Endothelial cell of umbilical vein (primary cell): ENCODE results near the gene UBTD1. TPM values are rescaled to one million over a fixed set of nuclear protein-coding genes. Genes with fewer than 3 reads are reported as not detected.

Experiments used
- BruUV-seq: library from RNA; stranded (reverse); fragments of 400-500 nt; replicated peaks from 2 replicates; lab custom pipeline; 2021; lab: Mats Ljungman, UMichigan
- CTCF ChIA-PET: fragments of 300-600, 350-600 bp; sonication (Branson Sonifier 250); formaldehyde crosslinking; loops from one replicate; lab custom pipeline; 2021; ENCODE audit warnings: antibody characterized with exemption, inconsistent platforms; lab: Charles Lee
- POLR2A ChIA-PET: fragments of 300-600, 350-600 bp; sonication (Branson Sonifier 250); formaldehyde crosslinking; loops from one replicate; lab custom pipeline; 2021; ENCODE audit warnings: antibody characterized with exemption, inconsistent platforms; lab: Charles Lee
- DNase-seq: peaks from one replicate; pipeline ENCODE4 v3.0.0-alpha.2; 2011; ENCODE audit warnings: low read depth, low spot score
- FAIRE-seq: peaks from 2 replicates; lab custom pipeline; 2011; peaks lifted over from hg19 to GRCh38; lab: Jason Lieb, UNC
- H2AFZ ChIP-seq: 2 replicates; pipeline ENCODE4 v1.6.0; 2012; ENCODE audit warnings: low read depth, low read length, control low read depth, inconsistent platforms
- H3K27ac ChIP-seq: 2 replicates; pipeline ENCODE4 v1.5.1; 2011; ENCODE audit warnings: low read depth, mild to moderate bottlenecking, control low read depth, low read length, moderate library complexity; ENCODE audit not compliant: insufficient read depth
- H3K27me3 ChIP-seq, 2 experiments: 2 replicates each; pipeline versions ENCODE4 v1.6.0 to v1.6.1; 2011; ENCODE audit warnings: low read length in 2 of 2, mixed read lengths in 1 of 2; ENCODE audit not compliant: control insufficient read depth in 2 of 2, insufficient read depth in 2 of 2
- H3K36me3 ChIP-seq, 2 experiments: 2 replicates in 1 of 2; 3 replicates in 1 of 2; pipeline ENCODE4 v1.5.1; 2011; ENCODE audit warnings: low read length in 2 of 2, mild to moderate bottlenecking in 1 of 2, moderate library complexity in 1 of 2; ENCODE audit not compliant: control insufficient read depth in 2 of 2, insufficient read depth in 2 of 2; ENCODE audit errors: extremely low read depth in 1 of 2
- H3K4me1 ChIP-seq: 3 replicates; pipeline ENCODE4 v1.5.1; 2011; ENCODE audit warnings: mild to moderate bottlenecking, low read length; ENCODE audit not compliant: control insufficient read depth, insufficient read depth; ENCODE audit errors: extremely low read depth
- H3K4me2 ChIP-seq: 2 replicates; pipeline ENCODE4 v1.6.1; 2011; ENCODE audit warnings: low read length, control low read depth, mixed read lengths; ENCODE audit not compliant: insufficient read depth
- H3K4me3 ChIP-seq, 3 experiments: fragments of 200-600 bp in 1 of 3; sonication (generic), shearing (Covaris generic) in 1 of 3; replicated peaks in 1 of 3; 2 replicates each; pipeline ENCODE4 v1.5.1; 2011 to 2016; ENCODE audit warnings: control low read depth in 3 of 3, low read length in 3 of 3, mild to moderate bottlenecking in 2 of 3, inconsistent platforms in 1 of 3, low read depth in 1 of 3, moderate library complexity in 1 of 3; ENCODE audit not compliant: insufficient read depth in 1 of 3
- H3K79me2 ChIP-seq: 2 replicates; pipeline ENCODE4 v1.6.0; 2012; ENCODE audit warnings: low read length, inconsistent platforms; ENCODE audit not compliant: control insufficient read depth, insufficient read depth
- H3K9ac ChIP-seq: replicated peaks from 2 replicates; pipeline ENCODE3; 2011; ENCODE audit warnings: low read length, control low read depth; ENCODE audit not compliant: insufficient read depth; ENCODE audit errors: extremely low read depth
- H3K9me1 ChIP-seq: replicated peaks from 3 replicates; pipeline ENCODE4 v1.6.0; 2011; ENCODE audit warnings: mild to moderate bottlenecking, low read length; ENCODE audit not compliant: control insufficient read depth, insufficient read depth; ENCODE audit errors: extremely low read depth
- H3K9me3 ChIP-seq: replicated peaks from 2 replicates; pipeline ENCODE4 v1.5.1; 2012; ENCODE audit warnings: low read length, inconsistent platforms; ENCODE audit not compliant: control insufficient read depth, insufficient read depth
- H4K20me1 ChIP-seq: replicated peaks from 2 replicates; pipeline ENCODE3; 2011; ENCODE audit warnings: mild to moderate bottlenecking, low read length; ENCODE audit not compliant: control insufficient read depth, insufficient read depth; ENCODE audit errors: extremely low read depth
- EZH2 ChIP-seq: IDR thresholded peaks from 2 replicates; pipeline ENCODE4 v1.6.1; 2012; ENCODE audit warnings: borderline replicate concordance, low read depth, mild to moderate bottlenecking, moderate library complexity, low read length, inconsistent platforms; ENCODE audit not compliant: severe bottlenecking
- FOS ChIP-seq: IDR thresholded peaks from 2 replicates; pipeline ENCODE4 v1.6.1; 2011; ENCODE audit warnings: mild to moderate bottlenecking, low read length, moderate library complexity, borderline replicate concordance; ENCODE audit not compliant: insufficient read depth
- GATA2 ChIP-seq: IDR thresholded peaks from 2 replicates; pipeline ENCODE4 v1.7.0; 2011; ENCODE audit warnings: low read depth, mild to moderate bottlenecking, moderate library complexity, mixed read lengths, low read length; ENCODE audit not compliant: insufficient read length, insufficient read depth
- JUN ChIP-seq: IDR thresholded peaks from 2 replicates; pipeline ENCODE4 v1.6.1; 2011; ENCODE audit warnings: borderline replicate concordance, low read depth; ENCODE audit not compliant: insufficient read length, insufficient read depth
- MAX ChIP-seq: IDR thresholded peaks from 2 replicates; pipeline ENCODE4 v1.6.1; 2011; ENCODE audit not compliant: insufficient read depth, insufficient read length
- MYC ChIP-seq: IDR thresholded peaks from one replicate; pipeline ENCODE4 v1.6.1; 2011; ENCODE audit warnings: mild to moderate bottlenecking, low read depth, low read length
- POLR2A ChIP-seq: IDR thresholded peaks from 2 replicates; pipeline ENCODE4 v1.6.1; 2012; ENCODE audit warnings: low read depth, mild to moderate bottlenecking, control low read depth, low read length
- POLR2AphosphoS5 ChIP-seq: IDR thresholded peaks from 2 replicates; pipeline ENCODE4 v1.6.1; 2012; ENCODE audit warnings: low read depth, mild to moderate bottlenecking, control low read depth, low read length, moderate library complexity; ENCODE audit not compliant: insufficient read depth
- dilution Hi-C: fragments of 300-500 bp; cut with MboI; formaldehyde crosslinking; loops from one replicate; pipeline ENCODE4 v1.15.0; 2019; ENCODE audit warnings: low sequenced_read_pairs; ENCODE audit not compliant: extremely low pct_ligation_motif_present
- intact Hi-C: fragments of 100-400 bp; cut with micrococcal nuclease; formaldehyde crosslinking; loops from one replicate; pipeline ENCODE4 v1.10.0; 2022
- polyA plus RNA-seq, 4 experiments: library from polyadenylated mRNA; depleted of rRNA in 3 of 4; stranded (reverse) in 3 of 4; unstranded in 1 of 4; fragments of >200 nt; gene quantifications; 2 replicates each; pipeline versions ENCODE4 v1.2.1 to v1.2.3, GENCODE V29; 2011 to 2012; ENCODE audit warnings: missing spikeins in 1 of 4
- total RNA-seq: library from RNA; stranded (reverse); gene quantifications from 2 replicates; pipeline ENCODE4 v1.2.3, GENCODE V29; 2021
- TF ChIP-seq, protein P1 (sequence below), 2 donors: IDR thresholded peaks; 1 replicate in 1 of 2; 2 replicates in 1 of 2; pipeline ENCODE4 v1.5.1; 2011; ENCODE audit warnings: low read length in 2 of 2, mild to moderate bottlenecking in 2 of 2, moderate library complexity in 2 of 2, control low read depth in 1 of 2, inconsistent platforms in 1 of 2, low read depth in 1 of 2; ENCODE audit not compliant: insufficient read depth in 1 of 2; ENCODE audit errors: extremely low read depth in 1 of 2

Gene UBTD1
- total and polyA plus RNA-seq, 2 donors (not counting 3 experiments of a cell fraction or from before 2014, with no cell fraction given), result 42.6 to 63.7 TPM

DNA sequence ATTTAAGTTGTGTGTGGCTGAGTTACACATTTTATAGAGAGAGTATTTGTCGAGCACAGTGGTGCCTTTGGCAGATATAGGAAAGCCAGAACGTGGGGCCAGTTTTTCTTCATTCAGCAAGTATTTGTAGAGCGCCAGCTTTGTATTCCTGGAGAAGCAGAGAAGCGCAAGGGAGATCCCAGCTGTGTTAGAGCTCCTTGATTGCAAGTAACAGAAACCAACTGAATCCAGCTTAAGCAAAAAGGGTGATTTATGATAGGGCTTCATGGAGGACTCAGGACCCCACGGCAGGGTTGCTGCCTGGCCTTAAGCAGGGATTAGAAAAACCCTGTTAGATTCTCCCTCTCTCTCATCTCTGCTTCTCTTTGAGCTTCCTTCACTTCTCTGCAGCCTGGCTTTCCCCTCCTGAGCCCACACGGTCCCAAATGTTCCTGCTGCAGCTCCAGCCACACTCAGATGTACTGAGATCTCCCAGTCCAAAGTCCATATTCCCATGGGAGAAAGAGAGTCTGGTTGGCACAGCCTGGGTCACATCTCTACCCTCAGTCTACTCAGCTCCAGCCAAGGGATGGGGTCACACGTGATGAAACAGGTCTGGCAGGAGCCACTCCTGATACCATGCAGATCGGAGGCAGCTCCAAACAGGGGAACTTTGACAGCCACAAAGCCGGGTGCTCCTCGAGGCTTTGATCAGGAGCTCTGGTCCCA is 16.7 kb downstream of the UBTD1 start:
- no peak overlapping the region for H3K4me3 ChIP-seq
- H3K27me3 ChIP-seq, result no peaks in the 10 kb centered on the region
- no peaks in the 10 kb centered on the region for H3K9me3 ChIP-seq
- peaks cover 18% of the 10 kb centered on the region for H3K79me2 ChIP-seq
- H3K9ac ChIP-seq, result no peak overlapping the region
- H4K20me1 ChIP-seq, result peaks cover 2% of the 10 kb centered on the region
- ChIA-PET POLR2A (interaction anchor here (1.2 kb wide), 1 partner anchor 17 kb away, joined by 3 read pairs; the partner anchor contains the start of gene UBTD1), CTCF (interaction anchor here (0.9 to 2.3 kb wide), 7 partner anchors 10 to 38 kb away, joined by 3 to 12 read pairs (median 3); partner anchors contain the start of gene UBTD1)
- TF ChIP-seq POLR2A (no peak), JUN (no peak), GATA2 (no peak), POLR2AphosphoS5 (no peak), MAX (no peak), FOS (no peak), EZH2 (no peak), MYC (no peak)
- TF ChIP-seq, protein P1, sequence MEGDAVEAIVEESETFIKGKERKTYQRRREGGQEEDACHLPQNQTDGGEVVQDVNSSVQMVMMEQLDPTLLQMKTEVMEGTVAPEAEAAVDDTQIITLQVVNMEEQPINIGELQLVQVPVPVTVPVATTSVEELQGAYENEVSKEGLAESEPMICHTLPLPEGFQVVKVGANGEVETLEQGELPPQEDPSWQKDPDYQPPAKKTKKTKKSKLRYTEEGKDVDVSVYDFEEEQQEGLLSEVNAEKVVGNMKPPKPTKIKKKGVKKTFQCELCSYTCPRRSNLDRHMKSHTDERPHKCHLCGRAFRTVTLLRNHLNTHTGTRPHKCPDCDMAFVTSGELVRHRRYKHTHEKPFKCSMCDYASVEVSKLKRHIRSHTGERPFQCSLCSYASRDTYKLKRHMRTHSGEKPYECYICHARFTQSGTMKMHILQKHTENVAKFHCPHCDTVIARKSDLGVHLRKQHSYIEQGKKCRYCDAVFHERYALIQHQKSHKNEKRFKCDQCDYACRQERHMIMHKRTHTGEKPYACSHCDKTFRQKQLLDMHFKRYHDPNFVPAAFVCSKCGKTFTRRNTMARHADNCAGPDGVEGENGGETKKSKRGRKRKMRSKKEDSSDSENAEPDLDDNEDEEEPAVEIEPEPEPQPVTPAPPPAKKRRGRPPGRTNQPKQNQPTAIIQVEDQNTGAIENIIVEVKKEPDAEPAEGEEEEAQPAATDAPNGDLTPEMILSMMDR (IDR thresholded peaks at IDR 0.05; ENCODE audit: extremely low read depth in 1 of 2, insufficient read depth in 1 of 2, low read depth in 1 of 2, low read length in 2 of 2), result no peak
- no peak overlapping the region for H3K4me2 ChIP-seq
- H3K4me1 ChIP-seq, result peaks cover 28% of the 10 kb centered on the region
- no peak for FAIRE-seq
- H3K27ac ChIP-seq, result no peak overlapping the region
- dilution Hi-C loops (no loop called here), intact Hi-C loops (no loop called here)
- no peak for DNase-seq
- BruUV-seq, result no TSS peak
- no peaks in the 10 kb centered on the region for H3K9me1 ChIP-seq
- no peak overlapping the region for H2AFZ ChIP-seq
- H3K36me3 ChIP-seq, result no peaks in the 10 kb centered on the region
